HL-60/S4 treated with phorbol 12-myristate 13-acetate at 8.2 ng/mL for 4 days and 3 days (cell line): Measurements from ENCODE around the gene EPHB2.

ENCODE experiments used
- in situ Hi-C: fragments of 300-500 bp; cut with MboI; formaldehyde crosslinking; loops from 2 replicates; pipeline ENCODE4 v1.15.0; 2022; ENCODE audit warnings: low sequenced_read_pairs

Gene EPHB2

GRCh38 chr1:22963044-22963677, 252.5 kb downstream of the EPHB2 start:
- in situ Hi-C loops: no loop called here

- in situ Hi-C loops: no loop called here
These were observed 255.7 kb downstream of the EPHB2 start for GRCh38 chr1:22966309-22966708.

- in situ Hi-C loops: no loop called here
These were observed 257.2 kb downstream of the EPHB2 start for GRCh38 chr1:22967833-22968232.

DNA sequence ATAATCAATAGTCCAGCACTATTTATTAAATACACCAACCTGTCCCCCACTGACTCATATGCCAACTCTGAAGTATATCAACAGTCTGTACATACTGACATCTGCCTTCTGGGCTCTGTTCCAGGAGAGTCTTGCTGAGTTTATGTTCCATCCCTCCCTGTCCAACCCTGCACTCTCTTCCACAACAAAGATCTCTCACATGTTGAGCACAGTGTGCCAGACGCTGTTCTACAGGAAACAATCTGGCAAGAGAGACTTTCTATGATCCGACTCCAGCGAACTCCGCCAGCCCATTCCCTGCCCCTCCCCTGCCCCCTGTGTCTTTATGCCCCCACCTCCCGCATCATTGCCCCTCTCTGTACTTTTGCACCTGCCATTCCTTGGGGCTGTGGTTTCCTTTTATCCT, 258.7 kb downstream of the EPHB2 start:
- in situ Hi-C loops: no loop called here

GRCh38 chr1:22970096-22970495, 259.5 kb downstream of the EPHB2 start:
- in situ Hi-C loops: loop anchor here (10.0 kb wide), 1 partner anchor 215 kb away; no protein-coding TSS in a partner anchor
